Right renal cortex interstitium (tissue), 3 donors: Measurements from ENCODE around the gene FGF14. TPM values are rescaled to one million over a fixed set of nuclear protein-coding genes. Genes with fewer than 3 reads are reported as not detected.
"Not testable (repeated sequence)": the region's sequence is repeated elsewhere in the genome, so short reads cannot be mapped to it uniquely, and the experiment has no call there.

Experiments used
- DNase-seq, 3 donors: peaks; one replicate each; pipeline ENCODE4 v3.0.0-alpha.2; 2013; ENCODE audit warnings: low read depth in 3 of 3, low spot score in 2 of 3
- polyA plus RNA-seq, 3 donors: library from polyadenylated mRNA; unstranded; fragments of 120-200 nt; gene quantifications; one replicate each; pipeline ENCODE4 v1.2.1, GENCODE V29; 2013; ENCODE audit not compliant: insufficient read length in 3 of 3

The FGF14 gene
- polyA plus RNA-seq, 3 donors, result 0.64 to 1.5 (median 0.87) TPM

- DNase-seq, result not testable (repeated sequence)
These were observed 333.5 kb downstream of the FGF14 start for GRCh38 chr13:102068323-102068722.

GRCh38 chr13:102055090-102055779 is 346.6 kb downstream of the FGF14 start:
- no peak for DNase-seq

DNA sequence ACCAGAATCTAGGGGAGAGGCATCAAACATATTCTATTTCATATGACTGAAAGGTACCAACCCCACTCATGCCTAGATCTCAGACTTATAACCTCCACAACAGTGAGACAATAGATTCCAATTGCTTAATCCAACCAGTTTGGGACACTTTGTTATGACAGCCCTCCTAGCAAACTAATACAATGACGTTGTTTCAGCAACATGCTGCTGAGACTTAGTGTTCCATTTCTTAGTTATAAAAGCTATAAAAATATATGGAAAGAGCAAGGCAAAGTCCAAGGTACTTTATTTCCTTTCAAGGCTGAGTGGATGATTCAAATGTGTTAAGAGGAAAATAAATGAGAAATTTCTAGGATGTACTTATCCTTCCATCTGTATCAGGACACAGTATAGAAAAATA is 352.0 kb downstream of the FGF14 start:
- DNase-seq, result no peak

- DNase-seq, result no peak
These were observed 356.1 kb downstream of the FGF14 start for GRCh38 chr13:102045731-102046130.

DNA sequence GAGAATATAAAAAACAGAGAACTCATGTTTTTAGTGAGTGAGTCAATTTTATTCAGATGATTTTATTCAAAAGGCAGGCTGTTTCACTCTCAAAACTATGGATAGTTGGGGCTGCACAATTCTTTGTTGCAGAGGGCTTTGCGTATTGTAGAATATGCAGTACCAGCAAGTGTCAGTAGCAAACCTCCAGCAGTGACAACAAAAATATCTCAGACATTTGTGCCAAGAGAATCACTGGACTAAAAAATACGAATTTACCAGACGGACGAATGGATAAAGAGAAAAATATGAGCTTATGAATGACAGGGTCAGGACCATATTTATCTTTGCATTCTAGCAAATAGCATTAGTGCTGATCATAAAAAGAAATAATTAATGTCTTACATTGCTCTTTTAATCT is 359.1 kb downstream of the FGF14 start:
- no peak for DNase-seq

DNA sequence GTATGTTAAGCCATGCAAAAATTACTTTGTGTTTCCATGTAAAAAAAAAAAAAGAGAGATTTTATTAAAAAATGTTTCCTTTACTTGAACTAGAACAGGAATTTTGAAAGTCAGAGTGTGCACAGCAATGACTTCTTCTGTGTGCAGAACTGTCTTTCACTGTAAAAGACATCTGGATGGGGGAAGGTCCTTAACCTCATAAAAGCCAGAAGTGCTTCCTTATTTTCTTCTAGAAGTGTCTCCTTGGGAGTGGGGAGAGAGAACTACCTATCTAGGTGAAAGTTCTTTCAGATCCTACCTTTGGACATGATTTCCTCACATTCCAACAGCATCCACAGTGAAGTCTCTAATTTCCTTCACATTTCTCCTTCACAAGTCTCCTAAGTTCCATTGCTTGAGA is 360.3 kb downstream of the FGF14 start:
- no peak for DNase-seq

- DNase-seq, result no peak
These were observed 361.0 kb downstream of the FGF14 start for GRCh38 chr13:102040812-102041211.

DNA sequence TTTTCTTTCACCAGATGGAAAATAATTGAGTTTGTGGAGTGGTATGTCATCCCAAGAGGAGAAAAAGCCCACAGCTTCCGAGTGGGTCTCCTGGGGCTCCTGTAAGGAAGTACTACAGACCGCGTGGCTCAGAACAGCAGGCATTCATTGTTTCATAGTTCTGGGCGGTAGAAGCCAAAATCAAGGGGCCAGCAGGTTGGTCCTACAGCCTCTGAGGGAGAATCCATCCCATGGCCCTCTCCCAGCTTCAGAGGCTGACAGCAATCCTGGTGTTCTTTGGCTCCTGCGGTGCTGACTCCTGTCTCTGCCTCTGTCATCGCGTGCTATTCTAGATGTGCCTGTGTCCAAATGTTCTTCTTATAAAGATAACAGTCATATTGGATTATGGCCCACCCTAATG is 362.6 kb downstream of the FGF14 start:
- no peak for DNase-seq

- no peak for DNase-seq
These were observed 363.1 kb downstream of the FGF14 start for GRCh38 chr13:102038787-102039186.

- DNase-seq, result peak in 1 of 3 donors; percentile 32
These were observed 365.9 kb downstream of the FGF14 start for GRCh38 chr13:102035969-102036368.

DNA sequence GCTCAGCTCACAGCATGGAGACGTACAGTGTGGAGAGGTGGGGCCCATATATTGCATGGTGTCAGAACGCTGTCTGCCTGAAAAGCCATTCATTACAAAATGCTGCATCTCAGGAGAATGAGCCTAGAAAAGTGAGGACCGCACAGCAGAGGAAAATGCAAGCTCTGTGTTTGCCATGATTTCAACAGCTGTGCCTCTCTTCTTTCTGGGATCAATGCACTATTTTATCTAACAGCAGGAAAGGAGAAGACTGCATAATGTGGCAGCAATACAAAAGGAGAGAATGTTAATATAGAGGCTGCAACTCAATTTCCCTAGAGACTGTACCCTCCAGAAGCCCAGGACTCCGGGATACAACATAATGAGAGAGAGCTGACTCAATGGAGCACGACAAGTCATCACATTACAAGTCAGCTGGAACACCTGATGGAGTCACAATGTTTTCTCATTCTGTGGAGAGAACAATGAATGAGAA is 368.0 kb downstream of the FGF14 start:
- peak in 1 of 3 donors; percentile 21 for DNase-seq

DNA sequence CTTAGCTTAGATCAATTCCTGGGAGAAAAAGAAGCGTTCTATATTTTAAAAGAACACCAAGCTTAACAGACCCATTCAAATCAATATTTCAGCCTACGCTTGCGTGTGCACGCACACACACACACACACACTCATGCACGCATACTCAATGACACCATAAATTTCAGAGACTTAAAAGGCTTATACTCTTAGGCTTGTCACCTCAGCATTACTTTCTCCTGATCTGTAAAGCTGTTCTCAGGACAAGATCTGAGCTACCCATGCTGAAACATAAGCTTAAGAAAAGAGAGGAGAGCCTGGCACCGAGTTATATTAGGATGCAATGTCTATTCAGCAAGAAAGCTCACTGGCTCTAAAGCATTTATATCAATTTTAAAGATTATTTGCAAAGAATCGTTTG is 368.5 kb downstream of the FGF14 start:
- no peak for DNase-seq

GRCh38 chr13:102028868-102029267 is 373.0 kb downstream of the FGF14 start:
- DNase-seq, result no peak

DNA sequence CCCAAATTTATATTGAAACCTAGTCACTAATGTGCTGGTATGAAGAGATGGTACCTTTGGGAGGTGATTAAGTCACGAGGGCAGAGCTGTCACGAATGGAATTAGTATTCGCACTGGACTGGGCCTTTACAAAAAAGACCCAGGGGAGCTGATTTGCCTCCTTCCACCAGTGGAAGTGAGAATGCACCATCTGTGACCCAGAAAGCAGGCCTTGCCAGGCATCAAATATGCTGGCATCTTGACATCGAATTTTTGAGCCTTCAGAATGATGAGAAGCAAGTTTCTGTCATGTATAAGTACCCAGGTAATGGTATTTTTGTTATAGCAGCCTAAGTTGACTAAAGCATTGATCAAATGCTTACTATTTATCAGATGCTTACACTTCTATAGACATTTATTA is 373.6 kb downstream of the FGF14 start:
- DNase-seq, result no peak

GRCh38 chr13:102021777-102022176 is 380.1 kb downstream of the FGF14 start:
- DNase-seq, result no peak

- no peak for DNase-seq
These were observed 381.1 kb downstream of the FGF14 start for GRCh38 chr13:102020611-102021216.

- no peak for DNase-seq
These were observed 383.1 kb downstream of the FGF14 start for GRCh38 chr13:102018716-102019115.

DNA sequence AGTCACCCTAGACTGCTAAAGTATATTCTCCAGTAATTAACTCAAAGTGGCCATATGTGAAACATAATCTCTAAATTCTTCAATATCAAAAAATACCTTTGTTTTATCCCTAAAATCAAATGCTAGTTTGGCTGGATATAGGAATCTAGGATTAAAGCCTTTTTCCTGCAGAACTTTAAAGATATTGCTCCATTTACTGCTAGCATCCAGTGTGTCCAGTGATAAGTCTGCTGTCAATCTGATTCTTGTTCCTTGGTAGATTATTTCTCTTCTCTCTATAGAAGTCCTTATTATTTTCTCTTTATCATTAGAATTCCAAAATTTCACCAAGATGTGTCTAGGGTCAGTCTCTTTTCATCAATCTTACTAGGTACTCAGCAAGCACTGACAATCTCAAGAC is 384.6 kb downstream of the FGF14 start:
- DNase-seq, result no peak

DNA sequence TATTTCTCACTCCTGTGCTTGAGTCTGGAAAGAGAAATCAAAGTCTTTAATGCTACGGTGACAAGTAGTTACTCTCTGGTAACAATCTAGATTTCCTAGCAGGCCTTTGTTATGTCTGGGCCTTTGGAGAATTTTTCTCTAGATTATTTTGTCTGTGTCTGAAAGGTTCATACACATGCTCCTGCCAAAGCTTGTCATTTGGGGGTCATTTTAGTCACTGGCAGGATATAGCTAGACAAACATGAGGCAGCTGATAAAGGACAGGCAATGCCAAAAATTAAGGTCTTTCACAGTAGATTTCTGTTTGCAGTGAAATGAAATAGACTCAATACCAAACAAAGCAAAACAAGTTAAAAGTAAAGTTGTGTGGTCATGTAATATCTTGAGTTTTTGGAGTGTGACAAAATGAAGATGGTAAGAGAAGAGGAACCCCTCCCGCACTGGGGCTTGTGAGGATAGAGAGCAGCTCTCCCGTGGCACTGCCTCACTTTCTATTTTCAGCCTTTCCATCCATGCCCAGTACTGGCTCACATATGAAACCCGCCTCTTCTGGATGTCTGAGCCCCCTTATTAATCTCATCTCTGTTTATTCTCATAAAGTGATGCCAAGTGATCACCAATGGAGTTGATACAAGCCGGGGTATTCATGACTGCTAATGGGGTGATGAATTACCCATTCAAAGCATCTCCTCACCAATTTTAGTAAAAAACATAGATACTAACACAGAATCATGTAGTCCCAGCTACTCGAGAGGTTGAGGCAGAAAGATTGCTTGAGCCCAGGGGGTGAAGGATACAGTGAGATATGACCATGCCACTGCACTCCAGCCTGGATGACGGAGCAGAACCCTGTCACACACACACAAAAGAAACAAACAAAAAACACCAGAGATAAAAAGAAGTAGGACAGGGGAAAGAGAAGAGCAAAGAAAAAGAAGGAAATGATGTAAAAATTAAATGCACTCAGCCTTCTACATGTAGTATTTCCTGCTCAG is 389.3 kb downstream of the FGF14 start:
- no peak for DNase-seq

- not testable (repeated sequence) for DNase-seq
These were observed 390.4 kb downstream of the FGF14 start for GRCh38 chr13:102011455-102011854.

GRCh38 chr13:102003848-102004570 is 397.8 kb downstream of the FGF14 start:
- no peak for DNase-seq
